Tibial nerve (tissue), 4 donors: Measurements from ENCODE around the gene EXOC8.

Experiments used
- CTCF ChIP-seq, 5 experiments: fragments of 200-600 bp in 3 of 5; fragments of 450-650 bp in 2 of 5; sonication (generic) in 3 of 5; IDR thresholded peaks; one replicate each; pipeline ENCODE4 v1.5.1; 2016 to 2019; ENCODE audit warnings: antibody characterized with exemption in 5 of 5, mild to moderate bottlenecking in 3 of 5, moderate library complexity in 2 of 5
- EP300 ChIP-seq, 2 donors: sonication (generic); formaldehyde crosslinking; IDR thresholded peaks; one replicate each; pipeline ENCODE4 v1.6.1; 2017; ENCODE audit warnings: antibody characterized with exemption in 2 of 2, mild to moderate bottlenecking in 1 of 2
- POLR2A ChIP-seq, 2 donors: fragments of 450-650 bp; IDR thresholded peaks; one replicate each; pipeline ENCODE4 v1.6.1; 2017; ENCODE audit warnings: antibody characterized with exemption in 2 of 2, mild to moderate bottlenecking in 2 of 2, moderate library complexity in 2 of 2

DNA sequence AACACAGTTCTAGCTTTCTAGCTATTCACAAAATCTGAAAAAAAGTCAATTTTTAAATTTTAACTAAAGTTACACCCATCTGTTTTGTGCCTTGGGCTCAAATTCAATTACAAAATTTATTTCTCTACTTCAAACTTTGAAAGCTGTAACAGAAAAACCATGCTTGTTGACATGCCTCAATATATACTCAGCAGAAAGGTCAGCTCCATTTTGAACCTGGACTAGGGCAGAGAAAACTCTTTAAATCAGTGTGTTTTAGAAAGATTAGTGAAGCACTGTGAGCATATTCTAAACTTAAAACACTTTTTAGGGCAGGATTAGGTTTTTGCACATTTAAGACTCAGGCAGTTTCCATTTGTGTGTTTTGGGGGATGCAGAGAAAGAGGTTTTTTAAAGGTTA, 34.8 kb upstream of the EXOC8 start:
- TF ChIP-seq CTCF (IDR thresholded peaks at IDR 0.05) (no peak), POLR2A (IDR thresholded peaks at IDR 0.05) (no peak), EP300 (IDR thresholded peaks at IDR 0.05) (no peak)
